HEK293T (cell line): Measurements from ENCODE around the gene STRN3.
A peak's percentile ranks its signal among the peaks of the same experiment; 100 is the strongest.

Source experiments
- CTCF ChIA-PET: fragments of 350-600 bp; formaldehyde crosslinking; extraction: SDS; loops from one replicate; lab custom pipeline; 2021; ENCODE audit warnings: antibody characterized with exemption, inconsistent platforms; lab: Yijun Ruan, JAX
- POLR2A ChIA-PET: fragments of 350-600 bp; formaldehyde crosslinking; extraction: SDS; loops from one replicate; lab custom pipeline; 2020; ENCODE audit warnings: antibody characterized with exemption, inconsistent platforms; lab: Yijun Ruan, JAX
- DNase-seq: peaks from one replicate; pipeline ENCODE4 v3.0.0; 2012; ENCODE audit warnings: mixed read lengths; ENCODE audit errors: extremely low spot score
- ARNT ChIP-seq: fragments of 450-650 bp; IDR thresholded peaks from 2 replicates; pipeline ENCODE4 v1.6.1; 2017; ENCODE audit warnings: mild to moderate bottlenecking
- BHLHE40 ChIP-seq: fragments of 450-650 bp; IDR thresholded peaks from 2 replicates; pipeline ENCODE4 v1.6.1; 2016; ENCODE audit warnings: mild to moderate bottlenecking, moderate library complexity, borderline replicate concordance
- CTBP1 ChIP-seq: fragments of 450-650 bp; IDR thresholded peaks from 2 replicates; pipeline ENCODE4 v1.6.1; 2016; ENCODE audit warnings: borderline replicate concordance
- ELF4 ChIP-seq: fragments of 450-650 bp; IDR thresholded peaks from 2 replicates; pipeline ENCODE4 v1.6.1; 2017; ENCODE audit warnings: antibody characterized with exemption
- FOXA1 ChIP-seq: fragments of 450-650 bp; IDR thresholded peaks from 2 replicates; pipeline ENCODE4 v1.6.1; 2016; ENCODE audit warnings: mild to moderate bottlenecking
- FOXK2 ChIP-seq: fragments of 450-650 bp; IDR thresholded peaks from 2 replicates; pipeline ENCODE4 v1.6.1; 2016; ENCODE audit warnings: mild to moderate bottlenecking
- FOXM1 ChIP-seq: fragments of 450-650 bp; IDR thresholded peaks from 2 replicates; pipeline ENCODE4 v1.6.1; 2017; ENCODE audit warnings: mild to moderate bottlenecking, borderline replicate concordance
- HDGF ChIP-seq: fragments of 450-650 bp; IDR thresholded peaks from 2 replicates; pipeline ENCODE4 v1.6.1; 2017; ENCODE audit warnings: antibody characterized with exemption, borderline replicate concordance
- L3MBTL2 ChIP-seq: fragments of 450-650 bp; conservative IDR thresholded peaks from 2 replicates; pipeline ENCODE4 v1.6.1; 2016; ENCODE audit warnings: mild to moderate bottlenecking
- LEF1 ChIP-seq: fragments of 450-650 bp; IDR thresholded peaks from 2 replicates; pipeline ENCODE4 v1.6.1; 2017; ENCODE audit warnings: mild to moderate bottlenecking, borderline replicate concordance
- NFRKB ChIP-seq: fragments of 450-650 bp; IDR thresholded peaks from 2 replicates; pipeline ENCODE4 v1.6.1; 2016; ENCODE audit warnings: mild to moderate bottlenecking, moderate library complexity
- SP1 ChIP-seq: fragments of 450-650 bp; IDR thresholded peaks from 2 replicates; pipeline ENCODE4 v1.6.1; 2017
- SUZ12 ChIP-seq: fragments of 450-650 bp; IDR thresholded peaks from 2 replicates; pipeline ENCODE4 v1.6.1; 2016; ENCODE audit warnings: mild to moderate bottlenecking
- TARDBP ChIP-seq: fragments of 450-650 bp; IDR thresholded peaks from 2 replicates; pipeline ENCODE4 v1.6.1; 2016
- ZNF384 ChIP-seq: fragments of 450-650 bp; IDR thresholded peaks from 2 replicates; pipeline ENCODE4 v1.6.1; 2016
- TF ChIP-seq, protein P1 (sequence below): fragments of 450-650 bp; IDR thresholded peaks from 2 replicates; pipeline ENCODE4 v1.6.1; 2016

Gene STRN3

GRCh38 chr14:30985796-30986195 is 40.4 kb downstream of the STRN3 start:
- DNase-seq = no peak
- TF ChIP-seq SP1 = no peak
- TF ChIP-seq TARDBP = no peak
- TF ChIP-seq, protein P1, sequence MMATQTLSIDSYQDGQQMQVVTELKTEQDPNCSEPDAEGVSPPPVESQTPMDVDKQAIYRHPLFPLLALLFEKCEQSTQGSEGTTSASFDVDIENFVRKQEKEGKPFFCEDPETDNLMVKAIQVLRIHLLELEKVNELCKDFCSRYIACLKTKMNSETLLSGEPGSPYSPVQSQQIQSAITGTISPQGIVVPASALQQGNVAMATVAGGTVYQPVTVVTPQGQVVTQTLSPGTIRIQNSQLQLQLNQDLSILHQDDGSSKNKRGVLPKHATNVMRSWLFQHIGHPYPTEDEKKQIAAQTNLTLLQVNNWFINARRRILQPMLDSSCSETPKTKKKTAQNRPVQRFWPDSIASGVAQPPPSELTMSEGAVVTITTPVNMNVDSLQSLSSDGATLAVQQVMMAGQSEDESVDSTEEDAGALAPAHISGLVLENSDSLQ = no peak
- no peak for TF ChIP-seq ZNF384
- no peak for TF ChIP-seq LEF1
- TF ChIP-seq BHLHE40 = no peak
- ChIA-PET CTCF (interaction anchor here (0.6 to 1.1 kb wide), 2 partner anchors 8 to 12 kb away, joined by 3 read pairs; no protein-coding TSS in a partner anchor), POLR2A (no interaction called here)

GRCh38 chr14:30983858-30984257 is 42.3 kb downstream of the STRN3 start:
- ChIA-PET POLR2A (interaction anchor here (0.8 kb wide), 1 partner anchor 42 kb away, joined by 4 read pairs; the partner anchor contains the start of gene STRN3), CTCF (interaction anchor here (0.6 to 0.8 kb wide), 2 partner anchors 24 to 106 kb away, joined by 3 read pairs; no protein-coding TSS in a partner anchor)
- no peak for TF ChIP-seq FOXM1
- no peak for TF ChIP-seq TARDBP
- TF ChIP-seq NFRKB = no peak
- TF ChIP-seq BHLHE40 = no peak
- TF ChIP-seq, protein P1 = no peak
- TF ChIP-seq HDGF = no peak
- no peak for TF ChIP-seq FOXA1
- no peak for TF ChIP-seq ZNF384
- no peak for TF ChIP-seq LEF1
- no peak for TF ChIP-seq SUZ12
- TF ChIP-seq ARNT = no peak
- no peak for TF ChIP-seq L3MBTL2
- TF ChIP-seq SP1 = no peak
- TF ChIP-seq CTBP1 = no peak
- no peak for TF ChIP-seq ELF4
- no peak for TF ChIP-seq FOXK2

GRCh38 chr14:30982533-30982932 is 43.6 kb downstream of the STRN3 start:
- CTCF ChIA-PET = no interaction called here

More at GRCh38 chr14:30983858-30984257, 42.3 kb downstream of the STRN3 start:
- no peak for DNase-seq

DNA sequence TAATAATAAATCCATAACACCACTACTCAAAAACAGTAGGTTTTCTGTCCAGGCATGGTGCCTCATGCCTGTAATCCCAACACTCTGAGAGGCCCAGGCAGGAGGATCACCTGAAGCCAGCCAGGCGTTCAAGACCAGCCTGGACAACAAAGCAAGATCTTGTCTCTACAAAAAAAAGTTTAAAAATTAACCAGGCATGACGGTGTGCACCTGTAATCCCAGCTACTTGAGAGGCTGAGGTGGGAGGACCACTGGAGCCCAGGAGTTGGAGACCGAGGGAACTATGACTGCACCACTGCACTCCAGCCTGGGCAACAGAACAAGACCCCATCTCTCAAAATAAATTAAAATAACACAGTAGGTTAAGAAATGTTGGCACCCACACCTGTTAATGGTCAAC is 45.2 kb downstream of the STRN3 start:
- ChIA-PET CTCF (no interaction called here), POLR2A (interaction anchor here (1.0 kb wide), 1 partner anchor 44 kb away, joined by 3 read pairs; the partner anchor contains the start of gene AP4S1)
- TF ChIP-seq FOXA1 (no peak), LEF1 (no peak), SP1 (no peak), ZNF384 (no peak), TARDBP (no peak), L3MBTL2 (no peak), ARNT (no peak), SUZ12 (no peak), HDGF (no peak), FOXM1 (no peak), FOXK2 (no peak), NFRKB (no peak), CTBP1 (no peak), BHLHE40 (no peak), ELF4 (no peak)
- TF ChIP-seq, protein P1 = no peak
- DNase-seq = no peak

More at GRCh38 chr14:30982533-30982932, 43.6 kb downstream of the STRN3 start:
- DNase-seq = no peak
- POLR2A ChIA-PET = no interaction called here
- TF ChIP-seq LEF1 = no peak
- TF ChIP-seq, protein P1 = no peak
- no peak for TF ChIP-seq SUZ12
- TF ChIP-seq ELF4 = no peak
- TF ChIP-seq TARDBP = no peak
- no peak for TF ChIP-seq SP1
- TF ChIP-seq FOXA1 = no peak
- TF ChIP-seq NFRKB = no peak
- no peak for TF ChIP-seq ZNF384

- CTCF ChIA-PET = interaction anchor here (0.6 to 2.0 kb wide), 4 partner anchors 9 to 102 kb away, joined by 3 to 7 read pairs (median 4); partner anchors contain the start of gene STRN3
- peak; percentile 72; the same call in 1 of the 2 replicates for TF ChIP-seq ZNF384
- POLR2A ChIA-PET = interaction anchor here (1.0 kb wide), 1 partner anchor 45 kb away, joined by 3 read pairs; the partner anchor contains the start of gene AP4S1
- peak; percentile 46 for DNase-seq
Measured at GRCh38 chr14:30980106-30980704, 46.0 kb downstream of the STRN3 start.

DNA sequence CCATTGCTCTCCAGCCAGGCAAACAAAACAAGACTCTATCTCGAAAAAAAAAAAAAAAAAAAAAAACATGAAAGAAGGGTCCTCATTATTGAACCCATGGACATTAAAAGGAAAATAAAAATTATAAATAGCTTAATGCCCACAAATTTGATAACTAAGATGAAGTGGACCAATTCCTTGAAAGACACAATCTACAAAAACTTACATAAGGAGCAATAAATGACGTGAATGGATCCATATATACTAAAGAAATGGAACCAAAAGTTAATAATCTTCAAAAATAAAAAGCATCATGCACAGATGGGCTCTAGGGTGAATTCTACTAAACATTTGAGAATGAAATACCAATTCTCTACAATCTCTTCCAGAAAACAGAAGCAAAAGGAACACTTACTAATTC is 48.4 kb downstream of the STRN3 start:
- no peak for DNase-seq
- ChIA-PET POLR2A (no interaction called here), CTCF (interaction anchor here (1.0 kb wide), 1 partner anchor 9 kb away, joined by 3 read pairs; no protein-coding TSS in a partner anchor)
- no peak for TF ChIP-seq NFRKB
- TF ChIP-seq ELF4 = no peak
- no peak for TF ChIP-seq LEF1
- TF ChIP-seq, protein P1 = no peak
- no peak for TF ChIP-seq FOXK2
- TF ChIP-seq SUZ12 = no peak
- no peak for TF ChIP-seq CTBP1
- no peak for TF ChIP-seq HDGF
- no peak for TF ChIP-seq ARNT
- no peak for TF ChIP-seq L3MBTL2
- no peak for TF ChIP-seq SP1
- no peak for TF ChIP-seq BHLHE40
- TF ChIP-seq FOXA1 = no peak
- no peak for TF ChIP-seq FOXM1
